GM18867 (cell line): Measurements from ENCODE around the gene FMR1.

Experiments
- ATAC-seq: cut with Tn5 transposase; IDR thresholded peaks from one replicate; pipeline ENCODE4 v1.9.1; 2021; ENCODE audit warnings: mild to moderate bottlenecking, moderate library complexity; ENCODE audit not compliant: unreplicated experiment

FMR1 gene

GRCh38 chrX:147914591-147914990 is 2.9 kb downstream of the FMR1 start:
- ATAC-seq: no peak

GRCh38 chrX:147916375-147916968 is 4.8 kb downstream of the FMR1 start:
- no peak for ATAC-seq

DNA sequence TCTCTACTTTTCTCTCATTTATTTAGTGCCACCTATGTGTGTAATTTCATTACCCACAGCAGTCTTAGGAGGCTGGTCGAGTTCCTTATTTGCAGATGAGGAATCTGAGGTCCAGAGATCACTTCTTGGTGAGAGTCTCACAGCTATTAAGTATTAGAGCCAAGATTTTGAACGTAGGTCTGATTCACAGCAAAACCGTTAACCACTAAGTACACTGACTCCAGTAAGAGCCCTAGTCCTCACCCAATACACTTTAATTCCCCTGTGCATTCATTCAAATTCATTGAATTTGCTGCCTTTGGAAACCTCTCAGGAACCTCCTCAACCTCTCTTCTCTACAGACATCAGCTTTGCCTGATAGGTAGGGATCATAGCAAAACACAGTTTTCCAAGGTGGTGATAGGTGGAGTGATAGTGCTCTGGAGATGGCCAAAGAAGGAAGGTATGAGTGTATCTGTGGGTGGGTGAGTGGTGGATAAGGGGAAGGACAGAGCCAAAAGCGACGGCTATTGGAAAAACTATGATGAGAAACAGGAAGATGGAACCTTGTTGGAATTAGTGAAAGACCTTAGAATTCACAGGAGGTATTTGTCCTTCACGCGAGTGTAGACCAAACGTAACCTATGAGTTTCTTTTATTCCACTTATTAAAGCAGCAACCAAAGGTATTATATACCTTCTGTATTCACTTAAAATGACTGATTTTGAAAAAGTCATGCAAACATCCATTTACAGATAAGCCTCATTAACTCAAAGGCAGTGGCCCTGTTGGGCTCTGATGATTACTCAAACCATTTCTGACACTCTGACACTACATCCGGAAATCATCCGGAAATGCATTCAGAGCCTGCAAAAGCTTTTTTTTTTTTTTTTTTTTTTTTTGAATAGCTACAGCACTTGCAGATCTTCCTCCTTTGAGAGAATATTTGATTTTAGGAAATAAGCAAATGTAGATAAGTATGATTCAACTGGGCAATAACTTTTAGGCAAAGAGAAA is 6.3 kb downstream of the FMR1 start:
- peak; percentile 92 for ATAC-seq

DNA sequence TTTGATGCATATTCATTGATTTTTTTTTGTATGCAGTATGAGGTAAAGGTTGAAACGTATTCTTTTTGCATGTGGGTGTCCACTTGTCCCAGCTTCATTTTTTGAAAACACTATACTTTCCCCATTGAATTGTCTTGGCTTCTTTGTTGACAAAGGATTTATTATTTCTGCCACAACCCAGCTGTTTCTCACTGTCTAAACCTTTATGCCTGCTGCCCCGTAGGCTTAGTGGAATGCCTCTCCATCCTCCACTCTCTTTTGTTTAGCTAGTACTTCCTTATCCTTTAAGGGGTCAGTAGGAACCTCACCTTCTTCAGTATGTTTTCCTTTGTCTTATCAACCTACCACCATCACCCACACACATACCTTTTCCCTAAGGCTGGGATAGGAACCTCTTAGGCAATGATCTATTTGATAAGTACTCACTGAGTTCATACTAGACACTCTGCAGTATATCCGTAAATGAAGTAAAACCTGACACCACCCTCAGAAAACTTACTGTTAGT is 8.5 kb downstream of the FMR1 start:
- no peak for ATAC-seq

GRCh38 chrX:147923605-147924004 is 11.9 kb downstream of the FMR1 start:
- ATAC-seq: no peak

DNA sequence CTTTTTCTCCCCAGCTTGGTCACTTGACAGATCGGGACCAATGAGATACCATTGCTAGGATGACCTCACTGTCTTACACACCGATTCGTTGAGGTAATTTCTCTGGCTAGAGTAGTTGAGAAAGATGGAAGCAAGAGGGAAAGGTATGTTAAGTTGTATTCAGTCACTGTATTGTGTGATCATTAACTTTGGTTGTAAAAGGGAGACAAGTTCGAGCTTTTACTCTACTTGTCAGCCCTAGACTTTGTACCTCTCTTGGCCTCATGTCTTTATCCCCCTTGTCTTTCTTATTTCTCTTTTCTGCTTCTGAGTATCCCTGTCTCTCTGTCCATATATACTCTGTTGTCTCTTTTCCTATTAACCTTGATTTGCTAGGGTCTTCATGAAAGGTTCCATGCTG is 15.5 kb downstream of the FMR1 start:
- no peak for ATAC-seq

- no peak for ATAC-seq
Measured at GRCh38 chrX:147933815-147934214, 22.1 kb downstream of the FMR1 start.

DNA sequence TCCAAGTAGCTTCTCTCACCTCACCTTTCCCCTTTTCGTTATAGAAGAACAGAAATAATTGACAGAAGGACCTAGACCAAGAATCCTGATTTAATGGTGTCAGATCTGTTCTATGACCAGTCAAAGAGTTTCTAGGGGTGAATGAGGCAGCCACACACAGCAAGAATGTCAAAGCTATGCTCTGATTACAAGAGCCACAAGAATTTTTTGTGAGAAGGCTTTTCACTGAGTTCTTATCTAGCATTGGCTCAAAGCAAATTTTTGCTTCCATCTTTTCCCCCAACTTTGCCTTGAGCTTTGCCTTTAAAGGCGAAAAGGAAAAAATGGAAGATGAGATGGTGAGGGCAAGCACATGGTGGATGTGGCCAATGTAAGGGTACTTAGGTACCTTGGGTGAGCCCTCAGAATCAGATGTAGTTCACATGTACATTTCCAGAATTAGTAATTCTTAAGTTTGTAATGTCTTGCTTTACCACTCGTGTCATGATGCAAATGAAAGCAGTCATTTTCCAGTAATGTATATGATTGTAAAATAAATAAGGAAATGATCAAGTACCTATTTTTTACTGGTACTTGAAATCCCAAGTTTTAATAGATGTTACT is 23.5 kb downstream of the FMR1 start:
- ATAC-seq: no peak

- no peak for ATAC-seq
Measured at GRCh38 chrX:147945286-147945685, 33.6 kb downstream of the FMR1 start.

GRCh38 chrX:147948531-147948930 is 36.8 kb downstream of the FMR1 start:
- no peak for ATAC-seq

DNA sequence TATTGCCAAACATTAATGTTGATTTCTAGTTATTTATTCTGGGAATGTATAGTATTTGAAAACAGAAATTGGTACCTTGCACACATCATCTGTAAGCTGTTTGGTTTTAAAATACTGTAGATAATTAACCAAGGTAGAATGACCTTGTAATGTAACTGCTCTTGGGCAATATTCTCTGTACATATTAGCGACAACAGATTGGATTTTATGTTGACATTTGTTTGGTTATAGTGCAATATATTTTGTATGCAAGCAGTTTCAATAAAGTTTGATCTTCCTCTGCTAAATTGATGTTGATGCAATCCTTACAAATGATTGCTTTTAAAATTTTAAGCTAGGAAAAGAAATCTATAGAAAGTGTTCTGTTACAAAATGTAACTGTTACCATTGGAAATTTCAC is 38.6 kb downstream of the FMR1 start:
- ATAC-seq: no peak

- ATAC-seq: no peak
Measured at GRCh38 chrX:147953976-147954375, 42.3 kb downstream of the FMR1 start.

DNA sequence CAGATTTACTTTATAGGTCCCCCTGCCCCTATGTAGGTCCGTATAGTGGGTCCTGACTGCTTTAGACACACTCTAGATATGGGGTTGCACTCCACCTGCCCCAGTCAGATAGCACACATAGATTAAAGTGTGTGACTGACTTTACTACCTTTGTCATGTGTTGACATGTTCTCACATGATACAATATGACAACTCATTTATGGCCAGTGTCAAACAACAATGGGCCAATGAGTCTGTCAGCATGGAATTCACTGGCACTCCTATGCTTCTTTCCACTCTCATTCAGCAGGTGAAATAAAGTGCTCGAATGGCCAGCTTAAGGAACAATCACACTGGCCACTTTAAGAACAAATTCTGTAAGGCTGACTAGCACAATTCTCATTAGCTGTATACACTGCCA is 45.6 kb downstream of the FMR1 start:
- ATAC-seq: no peak

GRCh38 chrX:147958291-147958690 is 46.6 kb downstream of the FMR1 start:
- ATAC-seq: no peak

- no peak for ATAC-seq
Measured at GRCh38 chrX:147960722-147961121, 49.0 kb downstream of the FMR1 start.

DNA sequence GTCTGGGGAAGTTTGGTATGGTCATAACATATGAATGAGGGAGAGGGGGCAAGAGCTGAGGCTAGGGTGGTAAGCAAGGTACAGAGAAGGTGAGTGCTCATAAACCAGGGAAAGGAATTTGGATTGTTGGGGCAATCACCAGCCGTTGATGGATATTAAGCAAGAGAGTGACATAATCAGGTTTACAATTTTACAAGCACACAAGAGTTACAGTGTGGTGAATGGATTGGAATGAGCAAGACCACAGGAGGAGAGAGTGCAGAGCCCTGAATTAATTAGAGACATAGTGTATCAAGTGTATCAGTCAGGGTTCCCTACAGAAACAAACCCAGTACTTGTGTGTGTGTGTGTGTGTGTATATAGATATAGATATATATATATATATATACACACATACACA is 50.8 kb downstream of the FMR1 start:
- ATAC-seq: no peak

- no peak for ATAC-seq
Measured at GRCh38 chrX:147978931-147979330, 67.2 kb downstream of the FMR1 start.

- no peak for ATAC-seq
Measured at GRCh38 chrX:147981038-147981752, 69.5 kb downstream of the FMR1 start, which contains the start of gene FMR1NB. Gene FMR1NB (plus strand): TSS chrX:147981337. CDS start chrX:147981403, 66 bp downstream.
